NCI-H1105 treated with DMSO at 0.1 percent for 48 hours (cell line): ENCODE results near the gene FOXF1.
A peak's percentile ranks its signal among the peaks of the same experiment; 100 is the strongest.

Source experiments
- DNase-seq: peaks from one replicate; lab custom pipeline; 2025; lab: John Stamatoyannopoulos, UW

FOXF1 gene

GRCh38 chr16:86505185-86505898 lies 5.0 kb upstream of the FOXF1 start:
- DNase-seq = no peak

GRCh38 chr16:86505899-86506864 lies 4.1 kb upstream of the FOXF1 start:
- DNase-seq = no peak

GRCh38 chr16:86507173-86508027 lies 2.9 kb upstream of the FOXF1 start:
- DNase-seq = no peak

- no peak for DNase-seq
Observed at GRCh38 chr16:86508028-86508946, 2.0 kb upstream of the FOXF1 start.

- DNase-seq = no peak
Observed at GRCh38 chr16:86508947-86509758, 1.2 kb upstream of the FOXF1 start.

GRCh38 chr16:86509759-86510464 lies 415 bp upstream of the FOXF1 start:
- peak; percentile 29 for DNase-seq

- DNase-seq = no peak
Observed at GRCh38 chr16:86511317-86512161, 1.2 kb downstream of the FOXF1 start.

GRCh38 chr16:86512301-86512859 lies 2.1 kb downstream of the FOXF1 start:
- DNase-seq = no peak

- DNase-seq = no peak
Observed at GRCh38 chr16:86512860-86513470, 2.6 kb downstream of the FOXF1 start.

GRCh38 chr16:86513471-86514277 lies 3.3 kb downstream of the FOXF1 start:
- DNase-seq = no peak

GRCh38 chr16:86514481-86515376 lies 4.4 kb downstream of the FOXF1 start:
- DNase-seq = no peak

GRCh38 chr16:86515413-86515776 lies 5.1 kb downstream of the FOXF1 start:
- DNase-seq = no peak

GRCh38 chr16:86515777-86516622 lies 5.7 kb downstream of the FOXF1 start:
- DNase-seq = no peak

- DNase-seq = no peak
Observed at GRCh38 chr16:86516623-86517003, 6.3 kb downstream of the FOXF1 start.

- DNase-seq = no peak
Observed at GRCh38 chr16:86517033-86517432, 6.7 kb downstream of the FOXF1 start.
